HL-60 (cell line): ENCODE data around the gene UBQLN1.

Experiments
- DNase-seq, 2 experiments: peaks; one replicate each; pipeline ENCODE4 v3.0.0-alpha.2; 2010 to 2020; ENCODE audit warnings: low read depth in 1 of 2, low spot score in 1 of 2
- H3K27ac ChIP-seq: fragments of 250-450 bp; sonication (Bioruptor Pico); replicated peaks from 2 replicates; pipeline ENCODE4 v1.5.1; 2020; ENCODE audit warnings: mild to moderate bottlenecking, moderate library complexity
- H3K27me3 ChIP-seq: fragments of 250-450 bp; sonication (Bioruptor Pico); 2 replicates; pipeline ENCODE4 v1.5.1; 2021; ENCODE audit warnings: mild to moderate bottlenecking, moderate library complexity; ENCODE audit not compliant: insufficient read depth, poor library complexity, severe bottlenecking
- H3K4me3 ChIP-seq: replicated peaks from 2 replicates; pipeline ENCODE4 v1.5.1; 2011; ENCODE audit warnings: mild to moderate bottlenecking, control low read depth, low read length; ENCODE audit not compliant: insufficient read depth
- CTCF ChIP-seq: IDR thresholded peaks from one replicate; pipeline ENCODE4 v1.5.1; 2011; ENCODE audit warnings: low read length, control low read depth, inconsistent platforms; ENCODE audit not compliant: insufficient read depth
- GABPA ChIP-seq: IDR thresholded peaks from 2 replicates; pipeline ENCODE4 v1.6.1; 2012; ENCODE audit warnings: low read depth
- POLR2AphosphoS5 ChIP-seq: IDR thresholded peaks from 2 replicates; pipeline ENCODE4 v1.6.1; 2012; ENCODE audit warnings: low read depth
- REST ChIP-seq: IDR thresholded peaks from 2 replicates; pipeline ENCODE4 v1.6.1; 2012; ENCODE audit warnings: low read depth; ENCODE audit not compliant: insufficient replicate concordance
- SPI1 ChIP-seq: IDR thresholded peaks from 2 replicates; pipeline ENCODE4 v1.6.1; 2012; ENCODE audit warnings: low read depth, mild to moderate bottlenecking, borderline replicate concordance

UBQLN1 gene

GRCh38 chr9:83656032-83656680 lies 51.6 kb downstream of the UBQLN1 start:
- DNase-seq: no peak
- Histone ChIP-seq H3K27me3 (no peaks in the 10 kb centered on the region), H3K4me3 (no peak overlapping the region), H3K27ac (no peak overlapping the region)
- TF ChIP-seq SPI1 (no peak), CTCF (no peak), REST (no peak), GABPA (no peak), POLR2AphosphoS5 (no peak)

GRCh38 chr9:83655433-83655832 lies 52.3 kb downstream of the UBQLN1 start:
- Histone ChIP-seq H3K27me3 (no peaks in the 10 kb centered on the region), H3K4me3 (no peak overlapping the region), H3K27ac (no peak overlapping the region)
- peak in 1 of 2 experiments; percentile 23 for DNase-seq
- TF ChIP-seq GABPA (no peak), SPI1 (no peak), CTCF (no peak), POLR2AphosphoS5 (no peak), REST (no peak)

- Histone ChIP-seq H3K4me3 (no peak overlapping the region), H3K27ac (no peak overlapping the region), H3K27me3 (no peaks in the 10 kb centered on the region)
- DNase-seq: no peak
- TF ChIP-seq GABPA (no peak), CTCF (no peak), REST (no peak), POLR2AphosphoS5 (no peak), SPI1 (no peak)
These were observed 55.3 kb downstream of the UBQLN1 start for GRCh38 chr9:83652433-83652832.
